SH-SY5Y (cell line): ENCODE data around the gene LRFN2.

ENCODE experiments used
- GATA2 ChIP-seq: IDR thresholded peaks from 2 replicates; pipeline ENCODE4 v1.6.1; 2011; ENCODE audit warnings: mild to moderate bottlenecking, low read depth, low read length
- GATA3 ChIP-seq: IDR thresholded peaks from 2 replicates; pipeline ENCODE4 v1.6.1; 2011; ENCODE audit warnings: low read depth, mild to moderate bottlenecking, low read length, moderate library complexity

LRFN2 gene

DNA sequence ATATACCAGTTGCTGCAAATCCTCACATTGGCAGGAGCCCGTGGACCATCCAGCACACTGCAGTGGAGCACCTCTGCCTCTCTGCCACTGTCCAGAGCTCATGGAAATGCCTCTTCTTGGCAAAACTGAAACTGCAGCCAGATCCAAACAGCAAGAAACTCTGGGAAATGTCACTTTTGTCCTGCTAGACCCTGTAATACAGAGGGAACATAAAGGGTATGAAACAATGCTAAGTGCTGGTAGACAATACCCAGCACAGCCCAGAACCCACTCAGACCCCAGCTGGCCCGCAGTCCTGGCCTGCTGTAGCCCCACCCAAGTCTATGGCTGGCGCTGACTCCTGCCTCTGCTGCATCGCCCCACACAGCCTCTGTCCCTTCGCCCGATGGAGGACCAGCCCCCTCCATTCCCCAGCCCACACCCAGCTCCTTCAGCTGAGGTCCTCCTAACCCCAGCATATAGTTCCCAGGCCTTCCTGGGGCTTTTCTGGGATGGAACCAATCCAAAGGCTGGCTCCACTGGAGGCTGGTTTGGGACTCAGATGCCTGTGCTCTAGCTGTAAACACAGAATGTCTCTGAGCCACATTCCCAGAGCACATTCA is 242.5 kb downstream of the LRFN2 start:
- TF ChIP-seq GATA3 (no peak), GATA2 (no peak)

- TF ChIP-seq GATA2 (no peak), GATA3 (no peak)
Observed at GRCh38 chr6:40343877-40344565, 243.1 kb downstream of the LRFN2 start.

- TF ChIP-seq GATA3 (no peak), GATA2 (no peak)
Observed at GRCh38 chr6:40343318-40343876, 243.8 kb downstream of the LRFN2 start.

DNA sequence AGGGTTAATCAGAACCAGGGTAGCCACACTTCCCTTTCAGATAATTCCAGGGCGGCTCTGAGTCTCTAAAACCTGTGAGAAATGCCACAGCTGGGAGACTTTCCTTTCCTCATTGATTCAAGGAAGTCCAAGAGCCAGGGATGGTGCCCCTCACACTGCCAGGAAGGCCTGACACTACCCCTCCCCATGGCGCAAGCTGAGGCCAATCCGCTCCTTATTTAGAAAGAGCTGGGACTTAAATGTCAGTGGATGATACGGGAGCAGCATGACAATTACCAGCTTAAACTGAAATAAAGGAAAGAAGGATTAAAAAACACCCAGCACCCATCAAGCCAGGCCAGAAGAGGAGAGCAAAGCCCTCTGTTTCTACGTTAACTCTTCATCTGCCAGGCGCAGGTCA is 244.4 kb downstream of the LRFN2 start:
- TF ChIP-seq GATA2, result no peak
- no peak for TF ChIP-seq GATA3

DNA sequence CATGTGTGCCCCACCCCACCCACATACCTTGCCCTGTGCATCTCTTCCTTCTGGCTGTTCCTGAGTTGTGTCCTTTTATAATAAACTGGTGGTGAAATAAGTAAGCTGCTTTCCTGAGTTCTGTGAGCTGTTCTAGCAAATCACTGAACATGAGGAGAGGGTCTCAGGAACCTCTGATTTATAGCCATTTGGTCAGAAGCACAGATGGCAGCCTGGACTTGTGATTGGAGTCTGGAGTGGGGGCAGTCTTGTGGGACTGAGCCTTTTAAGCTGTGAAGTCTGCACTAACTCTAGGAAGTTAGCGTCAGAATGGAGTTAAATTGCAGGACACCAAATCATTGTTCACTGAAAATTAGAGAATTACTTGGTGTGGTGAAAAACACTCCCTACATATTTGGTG is 245.4 kb downstream of the LRFN2 start:
- TF ChIP-seq GATA2 (no peak), GATA3 (no peak)
